Activated CD4-positive, alpha-beta T cell treated with anti-CD3 and anti-CD28 coated beads, Interleukin-2, amount 50 U/mL, for 1 hour (primary cell): ENCODE data around the gene HRH3.

Source experiments
- DNase-seq: peaks from one replicate; pipeline ENCODE4 v3.0.0-alpha.2; 2020

Gene HRH3

GRCh38 chr20:62197311-62197710 is 22.8 kb downstream of the HRH3 start:
- no peak for DNase-seq

GRCh38 chr20:62196286-62196685 is 23.8 kb downstream of the HRH3 start:
- no peak for DNase-seq

- no peak for DNase-seq
Measured at GRCh38 chr20:62195736-62196135, 24.3 kb downstream of the HRH3 start.

GRCh38 chr20:62195075-62195405 is 25.0 kb downstream of the HRH3 start:
- DNase-seq, result no peak

- DNase-seq, result no peak
Measured at GRCh38 chr20:62193079-62194025, 26.7 kb downstream of the HRH3 start.

GRCh38 chr20:62192635-62193034 is 27.4 kb downstream of the HRH3 start:
- DNase-seq, result no peak

- no peak for DNase-seq
Measured at GRCh38 chr20:62191781-62192559, 28.1 kb downstream of the HRH3 start.

- no peak for DNase-seq
Measured at GRCh38 chr20:62190639-62191411, 29.3 kb downstream of the HRH3 start.

- DNase-seq, result no peak
Measured at GRCh38 chr20:62186887-62187866, 32.9 kb downstream of the HRH3 start.

GRCh38 chr20:62186096-62186426 is 34.0 kb downstream of the HRH3 start:
- DNase-seq, result no peak

GRCh38 chr20:62183426-62184142 is 36.5 kb downstream of the HRH3 start:
- DNase-seq, result no peak

- DNase-seq, result peak; percentile 92
Measured at GRCh38 chr20:62182469-62183425, 37.3 kb downstream of the HRH3 start, which contains the start of gene MTG2. Gene MTG2 (plus strand): TSS chr20:62183028. CDS start chr20:62193421, 10,393 bp downstream.

GRCh38 chr20:62181808-62182207 is 38.3 kb downstream of the HRH3 start:
- no peak for DNase-seq

- no peak for DNase-seq
Measured at GRCh38 chr20:62179162-62179504, 40.9 kb downstream of the HRH3 start.

- no peak for DNase-seq
Measured at GRCh38 chr20:62178316-62179161, 41.5 kb downstream of the HRH3 start.

GRCh38 chr20:62177307-62177706 is 42.8 kb downstream of the HRH3 start:
- no peak for DNase-seq

- DNase-seq, result no peak
Measured at GRCh38 chr20:62176866-62177265, 43.2 kb downstream of the HRH3 start.

- no peak for DNase-seq
Measured at GRCh38 chr20:62175711-62176110, 44.4 kb downstream of the HRH3 start.
